ENCODE results near the gene AGAP5. TPM values are rescaled to one million over a fixed set of nuclear protein-coding genes. Genes with fewer than 3 reads are reported as not detected.
"Not testable (repeated sequence)": the region's sequence is repeated elsewhere in the genome, so short reads cannot be mapped to it uniquely, and the experiment has no call there.

Gene AGAP5
- total RNA-seq (ENCODE audit: unreplicated experiment), result 10.9 TPM
- long read RNA-seq, result 0 reads

- not testable (repeated sequence) for H3K9me3 Mint-ChIP-seq (ENCODE audit: unreplicated experiment); H3K4me1 Mint-ChIP-seq (ENCODE audit: low read depth, unreplicated experiment); H3K4me3 Mint-ChIP-seq (ENCODE audit: unreplicated experiment); H3K27me3 Mint-ChIP-seq (ENCODE audit: unreplicated experiment); DNase-seq; H3K36me3 Mint-ChIP-seq (ENCODE audit: unreplicated experiment); H3K27ac Mint-ChIP-seq (ENCODE audit: unreplicated experiment)
Observed at GRCh38 chr10:73697675-73698159, at the start of gene AGAP5. Gene AGAP5, minus strand, starts transcription at chr10:73698109. Its CDS starts 354 bp downstream, at chr10:73697755.

- Mint-ChIP-seq H3K9me3 (ENCODE audit: unreplicated experiment) (peaks cover 6% of the 10 kb centered on the region), H3K27me3 (ENCODE audit: unreplicated experiment) (peaks cover 6% of the 10 kb centered on the region), H3K4me3 (ENCODE audit: unreplicated experiment) (peak overlapping the region; percentile 30), H3K27ac (ENCODE audit: unreplicated experiment) (no peak overlapping the region), H3K36me3 (ENCODE audit: unreplicated experiment) (peaks cover 3% of the 10 kb centered on the region), H3K4me1 (ENCODE audit: low read depth, unreplicated experiment) (peaks cover 10% of the 10 kb centered on the region)
- TF ChIP-seq CTCF (IDR thresholded peaks at IDR 0.05; ENCODE audit: partially characterized antibody, unreplicated experiment), result no peak
- DNase-seq, result no peak
Observed at GRCh38 chr10:73746721-73747120, 48.8 kb upstream of the AGAP5 start.

- Mint-ChIP-seq H3K36me3 (ENCODE audit: unreplicated experiment) (peaks cover 3% of the 10 kb centered on the region), H3K27me3 (ENCODE audit: unreplicated experiment) (peaks cover 6% of the 10 kb centered on the region), H3K27ac (ENCODE audit: unreplicated experiment) (peak overlapping the region; percentile 100), H3K4me1 (ENCODE audit: low read depth, unreplicated experiment) (peaks cover 10% of the 10 kb centered on the region), H3K4me3 (ENCODE audit: unreplicated experiment) (peak overlapping the region; percentile 95), H3K9me3 (ENCODE audit: unreplicated experiment) (peaks cover 6% of the 10 kb centered on the region)
- DNase-seq, result peak; percentile 67
- TF ChIP-seq CTCF (IDR thresholded peaks at IDR 0.05; ENCODE audit: partially characterized antibody, unreplicated experiment), result no peak
Observed at GRCh38 chr10:73744664-73744975, 46.7 kb upstream of the AGAP5 start.

- H3K36me3 Mint-ChIP-seq (ENCODE audit: unreplicated experiment), result peaks cover 2% of the 10 kb centered on the region
- H3K9me3 Mint-ChIP-seq (ENCODE audit: unreplicated experiment), result peaks cover 6% of the 10 kb centered on the region
- peaks cover 10% of the 10 kb centered on the region for H3K4me1 Mint-ChIP-seq (ENCODE audit: low read depth, unreplicated experiment)
- no peak for TF ChIP-seq CTCF (IDR thresholded peaks at IDR 0.05; ENCODE audit: partially characterized antibody, unreplicated experiment)
- peak; percentile 94 for DNase-seq
- peak within 1 kb of the TSS; percentile 100 for H3K27ac Mint-ChIP-seq (ENCODE audit: unreplicated experiment)
- peak within 1 kb of the TSS; percentile 95 for H3K4me3 Mint-ChIP-seq (ENCODE audit: unreplicated experiment)
- H3K27me3 Mint-ChIP-seq (ENCODE audit: unreplicated experiment), result peaks cover 6% of the 10 kb centered on the region
Observed at GRCh38 chr10:73743905-73744663, 46.2 kb upstream of the AGAP5 start, which contains the start of gene SEC24C. Gene SEC24C, plus strand, starts transcription at chr10:73744372. Its CDS starts 2,461 bp downstream, at chr10:73746833.

GRCh38 chr10:73743327-73743904 is 45.5 kb upstream of the AGAP5 start:
- H3K9me3 Mint-ChIP-seq (ENCODE audit: unreplicated experiment), result peaks cover 6% of the 10 kb centered on the region
- peak overlapping the region; percentile 100 for H3K27ac Mint-ChIP-seq (ENCODE audit: unreplicated experiment)
- no peak for TF ChIP-seq CTCF (IDR thresholded peaks at IDR 0.05; ENCODE audit: partially characterized antibody, unreplicated experiment)
- no peaks in the 10 kb centered on the region for H3K36me3 Mint-ChIP-seq (ENCODE audit: unreplicated experiment)
- DNase-seq, result no peak
- peaks cover 6% of the 10 kb centered on the region for H3K27me3 Mint-ChIP-seq (ENCODE audit: unreplicated experiment)
- H3K4me3 Mint-ChIP-seq (ENCODE audit: unreplicated experiment), result peak overlapping the region; percentile 95
- peaks cover 10% of the 10 kb centered on the region for H3K4me1 Mint-ChIP-seq (ENCODE audit: low read depth, unreplicated experiment)
